SW 1271 (cell line): ENCODE results near the gene ADGRE3.
"Not testable (repeated sequence)": the region's sequence is repeated elsewhere in the genome, so short reads cannot be mapped to it uniquely, and the experiment has no call there.

Experiments
- DNase-seq, 2 experiments: peaks; one replicate each; lab custom pipeline; 2025; lab: John Stamatoyannopoulos, UW

The ADGRE3 gene

DNA sequence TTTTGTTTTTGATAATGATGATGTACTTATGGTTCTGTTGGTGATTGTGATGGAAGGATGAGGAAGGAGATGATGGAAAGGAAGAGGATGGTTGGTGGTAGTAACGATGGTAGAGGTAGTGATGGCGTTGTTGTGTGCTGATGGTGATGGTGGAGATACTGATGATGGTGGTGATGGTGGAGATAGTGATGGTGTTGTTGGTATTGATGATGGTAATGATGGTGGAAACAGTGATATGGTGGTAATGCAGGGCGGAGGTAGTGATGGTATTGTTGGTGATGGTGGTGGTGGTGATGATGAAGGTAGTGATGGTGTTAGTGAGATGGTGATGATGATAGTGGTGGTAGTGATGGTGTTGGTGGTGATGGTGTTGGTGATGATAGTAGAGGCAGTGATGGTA is 79.1 kb downstream of the ADGRE3 start:
- DNase-seq, result no peak

DNA sequence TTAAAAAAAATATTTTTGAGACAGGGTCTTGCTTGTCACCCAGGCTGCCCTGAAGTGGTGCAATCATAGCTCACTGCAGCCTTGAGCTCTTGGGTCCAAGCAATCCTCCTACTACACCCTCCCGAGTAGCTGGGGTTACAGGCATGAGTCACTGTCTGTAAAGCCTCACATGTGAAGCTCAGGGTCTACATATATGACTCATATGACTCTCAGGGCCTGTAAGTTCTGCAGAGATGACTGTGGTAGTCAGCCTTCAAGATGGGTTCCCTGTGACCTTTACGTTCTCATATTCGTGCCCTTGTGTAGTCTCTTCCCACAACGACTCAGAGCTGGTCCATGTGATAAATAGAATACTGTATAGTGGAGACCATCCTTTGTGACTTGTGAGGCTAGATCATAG is 85.2 kb downstream of the ADGRE3 start:
- not testable (repeated sequence) for DNase-seq

DNA sequence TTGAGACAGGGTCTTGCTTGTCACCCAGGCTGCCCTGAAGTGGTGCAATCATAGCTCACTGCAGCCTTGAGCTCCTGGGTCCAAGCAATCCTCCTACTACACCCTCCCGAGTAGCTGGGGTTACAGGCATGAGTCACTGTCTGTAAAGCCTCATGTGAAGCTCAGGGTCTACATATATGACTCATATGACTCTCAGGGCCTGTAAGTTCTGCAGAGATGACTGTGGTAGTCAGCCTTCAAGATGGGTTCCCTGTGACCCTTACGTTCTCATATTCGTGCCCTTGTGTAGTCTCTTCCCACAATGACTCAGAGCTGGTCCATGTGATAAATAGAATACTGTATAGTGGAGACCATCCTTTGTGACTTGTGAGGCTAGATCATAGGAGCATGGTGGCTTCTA is 89.5 kb downstream of the ADGRE3 start:
- DNase-seq, result not testable (repeated sequence)

DNA sequence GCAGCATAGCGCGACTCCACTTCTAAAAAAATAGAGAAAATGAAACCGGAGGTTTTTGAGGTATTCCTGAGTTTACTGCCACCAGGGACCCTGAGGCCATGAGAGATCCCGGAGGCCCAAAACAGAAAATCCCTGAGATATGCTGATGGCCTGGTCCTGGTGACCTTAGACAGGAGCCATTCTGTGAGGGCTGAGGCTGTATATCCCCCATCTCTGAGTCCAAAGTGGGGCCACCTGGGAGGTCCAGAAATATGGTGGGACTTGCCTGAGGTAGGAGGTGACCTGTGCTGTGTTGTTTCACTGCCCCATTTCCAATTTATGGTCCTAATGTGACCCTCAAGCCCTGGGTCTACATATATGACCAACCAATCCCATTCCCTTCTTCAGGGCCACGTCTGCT is 90.3 kb downstream of the ADGRE3 start:
- DNase-seq, result not testable (repeated sequence)

DNA sequence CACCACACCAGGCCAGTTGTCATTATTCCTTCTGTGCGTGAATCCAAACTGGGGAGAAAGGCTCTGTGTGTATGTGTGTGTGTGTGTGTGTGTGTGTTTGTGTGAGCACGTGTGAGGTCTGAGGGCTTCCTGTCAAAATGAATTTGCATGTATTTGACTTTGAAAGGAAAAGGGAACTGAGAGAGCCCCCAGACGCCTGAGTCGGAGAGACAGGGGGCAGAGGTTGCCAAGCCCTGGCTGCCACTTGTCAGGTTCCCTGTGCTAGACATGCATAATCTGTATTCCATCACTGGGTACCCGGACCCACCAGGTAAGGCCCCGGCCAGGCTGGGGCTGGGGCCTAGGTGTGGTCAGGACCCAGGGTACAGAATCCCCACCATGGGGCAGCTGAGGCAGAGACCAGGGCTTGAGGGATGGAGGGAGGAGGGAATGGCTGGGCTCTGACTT is 91.7 kb downstream of the ADGRE3 start, which contains the start of gene CLEC17A:
CLEC17A (plus strand) TSS at position 191 of the 447 bp plus-strand sequence; CDS start at position 268, 77 bp downstream.
- no peak for DNase-seq

DNA sequence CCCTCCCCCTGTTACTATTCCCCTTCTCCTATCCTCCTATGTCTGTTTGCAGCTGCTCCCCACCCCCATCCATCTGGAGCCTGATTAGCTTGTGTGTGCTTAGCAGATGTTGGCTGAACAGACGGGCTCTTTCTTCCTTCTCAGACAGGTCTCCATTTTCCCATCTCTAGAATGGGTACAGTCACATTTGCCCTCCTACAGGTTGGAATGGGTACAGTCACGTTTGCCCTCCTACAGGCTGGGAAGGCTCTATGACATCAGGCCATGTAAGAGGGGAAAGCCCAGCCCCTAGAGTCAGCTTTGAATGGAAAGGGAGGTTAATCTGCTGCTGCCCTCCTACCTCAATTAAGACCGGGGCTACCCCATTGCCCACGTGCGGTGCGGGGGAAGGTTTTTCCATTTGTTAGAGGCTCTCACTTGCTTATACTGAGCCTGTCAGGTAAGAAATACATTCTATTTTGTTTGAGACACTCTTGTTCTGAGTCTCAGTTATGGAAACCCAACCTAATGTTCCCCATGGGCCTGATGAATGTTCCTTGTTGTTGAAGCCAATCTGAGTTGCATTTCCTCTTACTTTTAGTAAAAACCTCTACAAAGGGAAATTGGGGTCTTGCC is 93.9 kb downstream of the ADGRE3 start:
- DNase-seq, result no peak

DNA sequence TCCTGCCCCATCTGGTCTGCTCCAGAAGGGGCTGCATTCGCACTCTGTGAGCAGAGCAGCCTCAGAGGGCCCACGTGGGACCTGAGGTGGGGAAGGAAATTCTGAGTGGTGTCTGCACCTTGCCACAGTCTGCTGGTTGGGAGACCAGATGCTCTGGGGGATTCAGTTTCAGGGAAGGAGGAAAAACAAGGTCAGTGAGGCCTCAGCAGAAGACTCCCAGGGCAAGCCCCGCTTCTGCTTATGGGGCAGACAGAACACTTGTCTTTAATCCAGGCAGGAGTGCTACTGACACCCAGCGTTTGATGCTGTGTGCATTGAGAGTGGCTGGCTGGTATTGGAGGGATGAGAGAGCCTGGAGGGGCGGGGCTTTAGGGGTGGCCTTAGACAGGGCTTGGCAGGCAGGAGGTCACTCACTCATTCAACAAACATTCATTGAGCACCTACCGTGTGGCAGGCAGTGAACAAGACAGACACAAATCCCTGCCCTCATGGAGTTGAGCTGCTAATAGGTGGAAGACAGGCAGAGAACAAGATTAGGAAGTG is 96.7 kb downstream of the ADGRE3 start:
- no peak for DNase-seq

DNA sequence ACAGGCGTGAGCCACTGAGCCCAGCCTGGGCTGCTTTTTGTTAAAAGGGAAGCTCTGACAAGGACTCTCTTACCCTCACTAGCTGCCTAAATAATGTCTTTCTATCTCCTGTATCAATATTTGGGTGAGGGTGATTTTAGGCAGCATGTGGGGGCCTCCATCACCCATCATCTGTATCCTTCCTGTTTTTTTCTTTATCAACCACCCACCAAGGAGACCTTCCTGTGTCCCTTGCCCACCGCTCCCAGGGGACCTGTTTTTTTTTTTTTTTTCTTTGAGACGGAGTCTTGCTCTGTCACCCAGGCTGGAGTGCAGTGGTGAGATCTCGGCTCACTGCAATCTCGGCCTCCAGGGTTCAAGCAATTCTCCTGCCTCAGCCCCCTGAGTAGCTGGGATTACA is 97.4 kb downstream of the ADGRE3 start:
- DNase-seq, result no peak

DNA sequence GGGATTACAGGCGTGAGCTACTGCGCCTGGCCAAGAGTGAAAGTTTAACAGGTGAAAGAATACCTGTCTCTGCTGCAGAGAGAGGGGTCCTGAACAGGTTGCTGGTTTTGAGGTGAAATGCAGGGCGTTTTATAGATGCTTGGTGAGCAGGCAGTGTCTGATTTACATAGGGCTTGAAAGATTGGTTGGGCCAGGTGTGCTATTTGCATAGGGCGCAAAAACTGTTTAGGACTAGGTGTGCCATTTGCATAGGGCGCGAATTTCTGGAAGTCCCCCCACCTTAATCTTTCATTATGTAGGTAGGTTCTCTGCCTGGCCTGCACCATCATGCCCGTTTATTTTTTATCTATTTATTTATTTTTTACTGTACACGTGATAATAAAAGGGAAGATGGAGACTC is 98.3 kb downstream of the ADGRE3 start:
- DNase-seq, result no peak

DNA sequence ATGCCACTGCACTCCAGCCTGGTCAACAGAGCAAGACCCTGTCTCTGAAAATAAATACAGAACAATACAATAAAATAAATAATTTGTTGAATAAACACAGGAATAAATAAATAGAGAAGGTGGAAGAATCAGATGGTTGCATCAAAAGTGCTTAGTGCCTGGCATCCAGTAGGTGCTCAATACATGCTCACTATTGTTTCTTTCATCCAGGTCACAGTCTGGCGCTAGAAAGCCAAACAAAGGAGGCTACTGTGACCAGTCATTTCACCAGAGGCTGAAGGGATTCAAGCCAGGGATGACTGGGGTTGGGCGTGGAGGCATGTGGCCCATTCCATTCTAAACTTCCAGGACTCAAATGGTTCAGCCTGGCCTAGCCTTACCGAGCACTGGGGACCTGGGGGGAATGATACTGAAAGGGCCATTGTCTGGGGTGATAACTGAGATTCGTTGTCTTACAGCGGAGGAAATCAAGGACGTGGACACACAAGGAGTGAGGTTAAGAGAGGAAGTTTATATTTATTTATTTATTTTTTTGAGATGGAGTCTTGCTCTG is 99.1 kb downstream of the ADGRE3 start:
- DNase-seq, result no peak

DNA sequence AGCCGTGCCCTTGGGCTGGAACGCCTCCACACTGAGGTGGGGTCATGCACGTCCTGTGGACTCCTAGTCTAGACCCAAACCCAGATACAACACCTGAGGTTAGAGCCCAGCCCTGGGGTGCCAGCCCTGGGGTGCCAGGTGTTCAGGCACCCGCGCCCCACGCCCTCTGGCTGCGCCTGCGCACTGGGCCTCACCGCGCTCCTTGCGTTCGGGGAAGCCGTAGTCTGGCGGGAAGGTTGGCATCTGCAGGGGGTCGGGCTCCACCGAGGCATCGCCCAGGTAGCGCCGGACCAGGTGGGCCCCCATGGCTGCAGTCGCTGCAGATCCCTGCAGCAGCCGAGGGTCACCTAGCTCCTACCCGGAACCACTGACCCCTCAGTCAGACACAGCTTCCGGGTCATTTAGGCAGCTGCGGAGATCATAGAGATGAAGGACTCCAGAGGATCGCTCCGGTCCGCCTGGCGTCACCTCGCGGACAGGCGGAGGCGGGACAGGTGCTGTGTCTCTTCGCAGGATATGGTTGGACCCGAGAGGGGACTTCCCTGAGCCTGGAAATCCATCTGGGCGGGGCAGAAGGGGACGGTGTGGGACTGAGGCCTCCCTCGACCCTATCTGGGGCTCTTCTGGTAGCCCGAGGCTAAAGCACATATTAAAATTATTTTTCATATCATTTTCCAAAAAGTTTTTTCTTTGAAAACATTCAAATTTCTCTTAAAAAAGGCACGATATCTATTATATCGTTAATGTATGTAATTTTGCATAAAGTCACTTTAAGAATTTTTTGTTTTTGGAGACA is 102.8 kb downstream of the ADGRE3 start, which contains the start of gene NDUFB7:
NDUFB7 (minus strand) TSS at position 372 of the 796 bp plus-strand sequence; CDS start at position 306, 66 bp downstream.
- DNase-seq, result peak; percentile 87 to 95

DNA sequence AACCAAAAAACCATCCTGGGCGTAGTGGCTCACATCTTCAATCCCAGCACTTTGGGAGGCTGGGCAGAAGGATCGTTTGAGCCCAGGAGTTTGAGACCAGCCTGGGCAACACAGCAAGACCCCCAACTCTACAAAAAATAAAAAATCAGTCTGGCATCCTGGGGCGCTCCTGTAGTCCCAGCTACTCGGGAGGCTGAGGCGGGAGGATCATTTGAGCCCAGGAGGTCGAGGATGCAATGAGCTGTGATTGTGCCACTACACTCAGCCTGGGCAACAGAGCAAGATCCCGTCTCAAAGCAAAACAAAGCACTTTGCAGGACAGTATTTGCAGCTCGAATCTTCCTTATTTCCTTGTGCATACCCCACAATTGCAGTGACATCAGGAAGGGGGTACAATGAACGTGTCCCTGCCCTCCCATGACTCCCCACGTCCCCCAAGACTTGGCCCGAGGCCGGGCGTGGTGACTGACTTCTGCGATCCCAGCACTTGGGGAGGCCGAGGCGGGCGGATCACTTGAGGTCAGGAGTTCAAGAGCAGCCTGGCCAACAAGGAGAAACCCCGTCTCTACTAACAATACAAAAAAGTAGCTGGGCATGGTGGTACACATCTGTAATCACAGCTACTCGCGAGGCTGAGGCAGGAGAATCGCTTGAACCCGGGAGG is 103.6 kb downstream of the ADGRE3 start:
- no peak for DNase-seq
